Activated CD4-positive, alpha-beta T cell treated with anti-CD3 and anti-CD28 coated beads, Interleukin-2, Interleukin-4, amounts not matched to agents 100 ng/mL and 50 ng/mL, durations not matched to agents 16 hours and 8 hours (primary cell): ENCODE data around the gene ERMAP.
A peak's percentile ranks its signal among the peaks of the same experiment; 100 is the strongest.

Experiments used
- DNase-seq: peaks from one replicate; pipeline ENCODE4 v3.0.0-alpha.2; 2020; ENCODE audit warnings: low spot score

ERMAP gene, protein sequence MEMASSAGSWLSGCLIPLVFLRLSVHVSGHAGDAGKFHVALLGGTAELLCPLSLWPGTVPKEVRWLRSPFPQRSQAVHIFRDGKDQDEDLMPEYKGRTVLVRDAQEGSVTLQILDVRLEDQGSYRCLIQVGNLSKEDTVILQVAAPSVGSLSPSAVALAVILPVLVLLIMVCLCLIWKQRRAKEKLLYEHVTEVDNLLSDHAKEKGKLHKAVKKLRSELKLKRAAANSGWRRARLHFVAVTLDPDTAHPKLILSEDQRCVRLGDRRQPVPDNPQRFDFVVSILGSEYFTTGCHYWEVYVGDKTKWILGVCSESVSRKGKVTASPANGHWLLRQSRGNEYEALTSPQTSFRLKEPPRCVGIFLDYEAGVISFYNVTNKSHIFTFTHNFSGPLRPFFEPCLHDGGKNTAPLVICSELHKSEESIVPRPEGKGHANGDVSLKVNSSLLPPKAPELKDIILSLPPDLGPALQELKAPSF

GRCh38 chr1:42816585-42817439, at the start of gene ERMAP, which contains the start of gene SVBP:
ERMAP (plus strand) TSS chr1:42817122; CDS start chr1:42830449, 13,327 bp downstream.
SVBP (minus strand) TSS chr1:42817397; CDS start chr1:42816544, 853 bp downstream.
- DNase-seq: peak; percentile 95

- peak; percentile 22 for DNase-seq
These were observed 49.4 kb upstream of the ERMAP start for GRCh38 chr1:42767510-42768000.

GRCh38 chr1:42768172-42768571, 48.8 kb upstream of the ERMAP start:
- DNase-seq: no peak

- no peak for DNase-seq
These were observed 47.1 kb upstream of the ERMAP start for GRCh38 chr1:42769811-42770210.

- no peak for DNase-seq
These were observed 43.5 kb upstream of the ERMAP start for GRCh38 chr1:42773420-42773819.

DNA sequence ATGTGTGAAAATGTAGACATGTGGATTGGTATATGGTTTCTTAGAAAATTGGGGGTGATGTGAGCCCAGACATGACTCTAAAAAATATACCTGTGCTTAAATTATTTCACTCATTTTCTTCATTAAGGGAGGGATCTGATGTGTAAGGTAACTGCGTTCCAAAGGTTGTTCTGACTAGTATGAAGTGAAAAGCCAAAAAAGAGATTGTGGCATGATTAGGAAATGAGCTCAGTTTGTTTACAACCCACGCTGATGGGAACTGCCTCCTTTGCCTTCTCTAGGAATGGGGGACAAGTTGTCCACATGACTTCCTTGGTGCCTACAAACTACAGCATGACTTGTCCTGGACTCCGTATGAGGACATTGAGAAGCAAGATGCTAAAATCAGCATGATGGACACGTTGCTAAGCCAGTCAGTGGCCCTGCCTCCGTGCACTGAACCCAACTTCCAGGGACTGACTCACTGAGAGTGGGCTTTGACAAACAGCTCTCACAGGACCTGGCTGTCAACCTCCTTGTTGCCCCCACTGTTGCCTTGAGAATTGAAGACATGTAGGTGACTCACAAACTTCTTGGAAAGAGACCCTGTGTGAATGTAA, 41.9 kb upstream of the ERMAP start:
- DNase-seq: no peak

DNA sequence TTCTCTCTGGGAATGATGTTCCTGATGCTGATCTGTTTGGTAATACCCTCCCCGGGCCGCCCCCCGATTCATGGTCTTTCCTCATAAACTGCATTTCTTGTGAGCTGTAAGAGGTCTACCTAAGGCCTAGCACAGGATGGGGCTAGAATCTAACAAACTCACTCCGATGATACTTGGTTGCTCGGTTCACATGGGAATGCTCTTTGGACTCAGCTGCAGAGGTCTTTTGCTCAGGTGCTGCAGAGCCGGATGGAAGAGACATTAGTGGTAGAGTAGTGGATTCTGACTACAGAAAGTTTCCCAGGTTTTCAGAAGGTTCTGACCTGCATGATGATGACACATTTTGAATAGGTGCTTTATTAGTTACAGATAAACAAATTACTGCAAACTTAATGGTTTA, 40.4 kb upstream of the ERMAP start:
- DNase-seq: no peak

DNA sequence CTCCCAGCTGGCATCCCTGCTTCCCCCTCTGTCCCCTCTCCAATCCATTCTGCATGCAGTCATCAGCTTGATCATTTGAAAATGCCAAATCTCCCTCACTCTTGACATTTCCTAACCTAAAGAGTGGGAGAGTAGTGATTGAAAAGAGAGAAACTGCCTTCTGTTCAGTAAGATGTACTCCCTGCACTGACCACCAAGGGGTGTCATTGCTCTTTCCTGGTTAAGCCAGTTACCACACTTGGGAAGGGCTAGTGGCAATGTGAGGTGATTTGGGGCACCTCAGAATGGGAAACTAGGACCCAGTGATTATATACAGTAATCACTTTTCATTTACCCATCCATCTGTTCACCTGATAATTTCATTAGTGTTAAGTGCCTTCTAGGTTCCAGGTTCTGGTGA, 39.1 kb upstream of the ERMAP start:
- peak; percentile 25 for DNase-seq

DNA sequence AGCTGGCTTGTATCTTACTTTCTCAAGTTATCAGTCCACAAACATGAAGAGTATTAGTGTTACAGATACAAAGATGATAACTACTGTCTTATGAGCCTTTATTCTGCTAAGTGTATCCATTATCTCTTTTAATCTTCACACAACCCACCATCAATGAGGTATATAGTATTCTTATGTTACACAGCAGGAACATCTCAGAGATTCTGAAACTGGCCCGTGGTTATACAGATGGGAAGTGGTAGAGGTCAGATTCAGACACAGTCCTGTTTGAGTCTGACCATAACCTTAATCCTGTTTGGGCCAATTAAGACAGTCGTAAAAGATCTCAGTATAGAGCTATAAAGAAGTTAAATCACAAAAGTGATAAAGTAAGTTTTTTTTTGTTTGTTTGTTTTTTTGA, 37.2 kb upstream of the ERMAP start:
- peak; percentile 20 for DNase-seq

DNA sequence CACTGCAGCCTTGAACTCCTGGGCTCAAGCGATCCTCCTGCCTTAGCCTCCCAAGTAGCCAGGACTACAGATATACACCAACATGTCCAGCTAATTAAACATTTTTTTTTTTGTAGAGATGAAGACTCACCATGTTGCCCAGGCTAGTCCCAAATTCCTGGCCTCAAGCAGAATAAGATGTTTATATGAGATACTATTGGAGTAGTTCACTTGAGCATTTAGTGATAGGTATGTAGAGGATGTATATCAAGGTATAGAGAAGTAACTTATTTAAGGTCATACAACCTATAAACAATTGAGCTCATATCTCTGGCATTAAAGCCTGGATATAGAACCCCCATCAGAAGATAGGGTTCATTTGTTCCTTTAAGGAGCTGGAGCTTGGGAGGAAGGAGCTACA, 36.7 kb upstream of the ERMAP start:
- no peak for DNase-seq

DNA sequence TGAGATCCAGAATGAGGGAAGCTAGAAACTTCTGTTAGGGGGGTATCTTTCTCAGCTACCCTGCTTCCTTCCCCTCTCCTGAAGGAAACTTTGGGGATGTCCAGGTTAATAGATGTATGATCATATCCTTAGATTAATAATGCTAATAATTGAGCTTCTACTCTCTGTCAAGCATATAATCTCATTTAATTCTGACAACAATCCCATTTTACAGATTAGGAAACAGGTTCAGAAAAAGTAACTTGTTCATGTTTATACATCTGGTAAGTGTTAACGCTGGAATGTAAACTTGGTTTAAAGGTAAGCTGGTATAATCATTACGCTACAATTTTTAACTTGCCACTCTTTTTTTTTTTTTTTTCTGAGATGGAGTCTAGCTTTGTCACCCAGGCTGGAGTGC, 33.8 kb upstream of the ERMAP start:
- no peak for DNase-seq

- no peak for DNase-seq
These were observed 32.4 kb upstream of the ERMAP start for GRCh38 chr1:42784547-42784945.

DNA sequence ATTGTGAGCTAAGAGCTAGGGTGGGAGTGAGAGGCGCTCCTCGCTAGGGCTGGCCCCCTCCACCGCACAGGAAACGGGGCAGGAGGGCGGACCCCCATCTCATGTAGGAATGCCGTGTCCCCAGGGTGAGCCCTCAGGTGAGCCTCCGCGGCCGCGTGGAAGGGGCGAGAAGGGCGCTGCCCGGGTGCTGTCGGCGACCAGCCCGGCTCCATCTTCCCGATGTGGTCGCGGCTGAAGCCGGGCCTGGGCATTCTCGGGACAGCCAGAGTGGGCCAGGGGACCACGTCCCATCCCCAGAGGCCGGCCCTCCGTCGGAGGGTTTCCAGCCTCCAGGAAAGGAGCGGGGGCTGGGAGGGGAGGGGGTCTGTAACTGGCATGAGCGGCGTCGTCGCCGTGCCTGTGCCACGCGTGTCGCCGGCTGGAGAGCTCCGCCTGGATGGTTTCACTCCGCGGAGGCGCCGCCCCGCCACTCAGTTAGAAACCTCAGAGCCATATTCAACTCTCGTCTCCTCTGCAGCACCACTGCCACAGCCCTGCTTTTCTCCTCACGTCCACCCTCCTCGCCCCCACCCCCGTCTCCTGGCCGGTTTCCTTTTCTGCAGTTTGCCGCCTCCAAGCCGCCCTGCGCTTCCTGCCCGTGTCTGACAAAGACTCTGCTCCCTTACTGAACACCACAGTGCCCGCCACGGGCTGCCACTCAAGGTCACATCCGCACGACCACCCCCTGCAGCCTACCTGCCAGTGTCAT, 31.8 kb upstream of the ERMAP start, which contains the start of gene TMEM269:
Gene TMEM269, plus strand, starts transcription at position 46 of the 748 bp plus-strand sequence. CDS start 4,903 bp downstream, outside the sequence.
- peak; percentile 34 for DNase-seq

- DNase-seq: no peak
These were observed 30.8 kb upstream of the ERMAP start for GRCh38 chr1:42786097-42786496.

GRCh38 chr1:42788021-42788420, 28.9 kb upstream of the ERMAP start:
- DNase-seq: no peak

DNA sequence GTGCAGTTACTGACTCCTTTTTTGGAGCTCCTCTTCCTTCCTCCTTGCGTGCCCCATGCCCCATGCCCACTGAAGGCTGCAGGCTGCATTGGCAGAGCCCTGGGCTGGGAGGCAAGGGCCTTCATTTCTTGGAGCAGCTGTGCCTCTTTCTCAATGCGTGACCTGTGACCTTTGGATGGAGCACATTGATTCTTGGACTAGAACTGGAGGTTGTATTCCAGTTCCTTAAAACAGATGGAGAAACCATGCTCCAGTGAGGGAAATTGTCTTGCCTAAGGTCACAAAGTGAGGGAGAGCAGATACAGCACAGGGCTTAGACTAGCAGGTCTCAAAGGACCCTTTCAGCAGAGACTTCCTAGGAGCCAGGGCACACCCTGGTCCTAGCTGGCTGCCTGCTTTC, 23.1 kb upstream of the ERMAP start:
- DNase-seq: no peak

DNA sequence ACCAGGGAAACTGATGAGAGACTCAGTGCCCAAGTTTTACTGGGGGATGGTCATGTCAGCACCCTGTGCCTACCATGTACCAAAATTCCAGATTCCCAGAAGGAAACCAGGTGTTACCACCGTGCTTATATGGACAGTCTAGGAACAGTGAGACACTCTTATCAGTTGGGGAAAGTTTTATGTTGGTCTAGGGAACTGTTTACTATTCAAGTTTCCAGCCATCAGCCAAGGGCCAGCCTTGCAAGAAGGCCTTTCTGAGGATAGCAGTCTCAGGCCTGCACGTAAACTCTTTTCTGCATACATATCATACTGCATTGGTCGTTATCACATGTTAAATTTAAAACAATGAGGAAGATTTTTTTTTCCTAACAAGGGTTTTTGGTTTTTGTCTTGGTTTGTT, 19.5 kb upstream of the ERMAP start:
- no peak for DNase-seq

DNA sequence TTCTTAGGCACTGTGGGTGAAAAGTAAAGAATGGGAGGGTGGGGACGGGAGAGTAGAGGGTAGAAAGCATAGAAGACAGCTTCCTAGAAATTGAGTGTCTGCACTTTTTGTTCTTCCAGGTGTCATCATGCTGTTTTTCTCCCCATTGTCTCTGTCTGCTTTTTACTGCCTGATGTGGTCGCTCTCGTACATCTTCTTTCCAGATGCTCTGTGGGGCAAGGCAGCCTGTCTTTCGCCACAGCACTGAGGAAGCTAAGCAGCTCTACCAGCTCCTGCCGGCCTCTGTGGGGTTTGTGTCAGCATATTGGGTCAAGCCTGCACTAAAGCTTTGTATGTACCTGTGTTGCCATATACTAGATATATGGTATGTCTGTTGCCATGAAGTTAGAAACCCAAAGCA, 18.9 kb upstream of the ERMAP start:
- no peak for DNase-seq

DNA sequence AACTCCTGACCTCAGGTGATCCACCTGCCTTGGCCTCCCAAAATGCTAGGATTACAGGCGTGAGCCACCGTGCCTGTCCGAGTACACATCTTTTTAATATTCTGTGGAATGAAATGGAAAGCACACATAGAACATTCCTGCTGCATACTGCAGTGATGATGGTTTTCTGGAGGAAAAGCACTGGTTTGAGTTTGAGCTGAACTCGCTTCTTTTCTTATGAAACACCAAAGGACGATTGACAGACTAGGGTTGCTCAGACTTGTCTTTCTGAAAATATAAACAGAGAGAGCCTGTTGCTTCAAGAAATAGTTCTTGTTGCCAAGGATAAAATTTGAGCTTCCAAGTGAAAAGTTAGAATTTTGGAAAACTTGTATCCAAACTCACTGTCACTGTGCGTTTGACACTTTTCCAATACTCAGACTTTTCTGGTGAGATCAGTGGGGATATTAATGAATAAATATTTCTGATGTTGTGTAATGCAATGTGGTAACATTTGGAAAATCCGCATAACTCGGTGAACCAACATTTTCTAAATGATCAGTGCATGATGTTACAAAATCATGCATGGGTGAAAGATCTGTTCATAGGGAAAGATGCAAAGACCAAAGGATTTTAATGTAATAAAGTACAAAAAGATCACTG, 15.0 kb upstream of the ERMAP start:
- no peak for DNase-seq

GRCh38 chr1:42806171-42806570, 10.8 kb upstream of the ERMAP start:
- no peak for DNase-seq

GRCh38 chr1:42806593-42806992, 10.3 kb upstream of the ERMAP start:
- DNase-seq: no peak
